Loucy (cell line): ENCODE measurements around the gene IL18RAP.

ENCODE experiments used
- EZH2phosphoT487 ChIP-seq: fragments of 200-600 bp; IDR thresholded peaks from 2 replicates; pipeline ENCODE4 v1.6.1; 2018; ENCODE audit warnings: antibody characterized with exemption, mild to moderate bottlenecking, moderate library complexity, borderline replicate concordance
- TF ChIP-seq, protein P1 (sequence below): fragments of 200-600 bp; sonication (generic); conservative IDR thresholded peaks from 2 replicates; pipeline ENCODE4 v1.5.1; 2014; ENCODE audit warnings: mild to moderate bottlenecking, antibody characterized with exemption, low read length

DNA sequence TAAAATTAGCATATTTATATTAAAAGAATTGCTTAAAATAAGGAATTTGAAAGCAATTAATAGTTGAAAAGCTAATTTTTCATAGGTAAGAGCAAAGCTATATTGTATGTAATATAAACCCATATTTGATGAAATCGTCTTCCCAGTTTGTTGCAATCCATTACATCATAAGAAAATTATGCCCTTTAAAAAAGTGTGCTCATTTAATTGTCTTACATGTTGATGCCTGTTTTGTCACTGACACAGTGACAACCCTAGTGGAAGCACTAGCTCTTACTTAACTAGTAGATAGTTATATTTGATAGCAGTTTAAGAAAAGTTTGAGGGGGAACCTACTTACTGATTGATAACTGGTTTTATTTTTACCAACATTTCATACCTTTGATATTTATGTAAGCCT lies 30.0 kb upstream of the IL18RAP start:
- TF ChIP-seq, protein P1, sequence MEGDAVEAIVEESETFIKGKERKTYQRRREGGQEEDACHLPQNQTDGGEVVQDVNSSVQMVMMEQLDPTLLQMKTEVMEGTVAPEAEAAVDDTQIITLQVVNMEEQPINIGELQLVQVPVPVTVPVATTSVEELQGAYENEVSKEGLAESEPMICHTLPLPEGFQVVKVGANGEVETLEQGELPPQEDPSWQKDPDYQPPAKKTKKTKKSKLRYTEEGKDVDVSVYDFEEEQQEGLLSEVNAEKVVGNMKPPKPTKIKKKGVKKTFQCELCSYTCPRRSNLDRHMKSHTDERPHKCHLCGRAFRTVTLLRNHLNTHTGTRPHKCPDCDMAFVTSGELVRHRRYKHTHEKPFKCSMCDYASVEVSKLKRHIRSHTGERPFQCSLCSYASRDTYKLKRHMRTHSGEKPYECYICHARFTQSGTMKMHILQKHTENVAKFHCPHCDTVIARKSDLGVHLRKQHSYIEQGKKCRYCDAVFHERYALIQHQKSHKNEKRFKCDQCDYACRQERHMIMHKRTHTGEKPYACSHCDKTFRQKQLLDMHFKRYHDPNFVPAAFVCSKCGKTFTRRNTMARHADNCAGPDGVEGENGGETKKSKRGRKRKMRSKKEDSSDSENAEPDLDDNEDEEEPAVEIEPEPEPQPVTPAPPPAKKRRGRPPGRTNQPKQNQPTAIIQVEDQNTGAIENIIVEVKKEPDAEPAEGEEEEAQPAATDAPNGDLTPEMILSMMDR: no peak
- TF ChIP-seq EZH2phosphoT487: no peak
